ENCODE measurements around the gene ANGPTL5.

ANGPTL5 gene

GRCh38 chr11:101944923-101945322 lies 28.6 kb upstream of the ANGPTL5 start:
- DNase-seq (ENCODE audit: low read depth) = no peak
- no peak for TF ChIP-seq CTCF (conservative IDR thresholded peaks at IDR 0.05; ENCODE audit: low read depth, low read length)
- no peak overlapping the region for H3K4me3 ChIP-seq (ENCODE audit: low read length)

- H3K4me3 ChIP-seq (ENCODE audit: low read length) = no peak overlapping the region
- DNase-seq (ENCODE audit: low read depth) = no peak
- no peak for TF ChIP-seq CTCF (conservative IDR thresholded peaks at IDR 0.05; ENCODE audit: low read depth, low read length)
Measured at GRCh38 chr11:101940901-101941520, 24.7 kb upstream of the ANGPTL5 start.

GRCh38 chr11:101931692-101932091 lies 15.4 kb upstream of the ANGPTL5 start:
- TF ChIP-seq CTCF (conservative IDR thresholded peaks at IDR 0.05; ENCODE audit: low read depth, low read length) = no peak
- DNase-seq (ENCODE audit: low read depth) = no peak
- H3K4me3 ChIP-seq (ENCODE audit: low read length) = no peak overlapping the region

GRCh38 chr11:101929294-101929915 lies 13.1 kb upstream of the ANGPTL5 start:
- no peak for DNase-seq (ENCODE audit: low read depth)
- H3K4me3 ChIP-seq (ENCODE audit: low read length) = no peak overlapping the region
- no peak for TF ChIP-seq CTCF (conservative IDR thresholded peaks at IDR 0.05; ENCODE audit: low read depth, low read length)

GRCh38 chr11:101923554-101923953 lies 7.2 kb upstream of the ANGPTL5 start:
- H3K4me3 ChIP-seq (ENCODE audit: low read length) = no peak overlapping the region
- TF ChIP-seq CTCF (conservative IDR thresholded peaks at IDR 0.05; ENCODE audit: low read depth, low read length) = no peak
- no peak for DNase-seq (ENCODE audit: low read depth)

- no peak for TF ChIP-seq CTCF (conservative IDR thresholded peaks at IDR 0.05; ENCODE audit: low read depth, low read length)
- DNase-seq (ENCODE audit: low read depth) = no peak
- H3K4me3 ChIP-seq (ENCODE audit: low read length) = no peak overlapping the region
Measured at GRCh38 chr11:101920992-101921391, 4.7 kb upstream of the ANGPTL5 start.

GRCh38 chr11:101917226-101917625 lies 904 bp upstream of the ANGPTL5 start:
- DNase-seq (ENCODE audit: low read depth) = no peak

More at GRCh38 chr11:101917226-101917625, 904 bp upstream of the ANGPTL5 start:
- no peak for TF ChIP-seq CTCF (conservative IDR thresholded peaks at IDR 0.05; ENCODE audit: low read depth, low read length)
- no peak overlapping the region for H3K4me3 ChIP-seq (ENCODE audit: low read length)
